Smooth muscle cell of trachea (primary cell): ENCODE measurements around the gene UTP4. TPM values are rescaled to one million over a fixed set of nuclear protein-coding genes. Genes with fewer than 3 reads are reported as not detected.

Experiments
- total RNA-seq: library from RNA; depleted of rRNA; stranded (reverse); fragments of >200 nt; gene quantifications from 2 replicates; pipeline ENCODE4 v1.2.1, GENCODE V29; 2014

Gene UTP4
- 16.5 and 17.6 TPM in 2 replicates for total RNA-seq

GRCh38 chr16:69132424-69133252 lies at the start of gene UTP4, which contains the start of gene CHTF8:
Gene UTP4, plus strand, starts transcription at chr16:69132649. Its CDS starts 811 bp downstream, at chr16:69133460.
Gene CHTF8, minus strand, starts transcription at chr16:69132588. Its CDS starts 11,130 bp downstream, at chr16:69121458.

DNA sequence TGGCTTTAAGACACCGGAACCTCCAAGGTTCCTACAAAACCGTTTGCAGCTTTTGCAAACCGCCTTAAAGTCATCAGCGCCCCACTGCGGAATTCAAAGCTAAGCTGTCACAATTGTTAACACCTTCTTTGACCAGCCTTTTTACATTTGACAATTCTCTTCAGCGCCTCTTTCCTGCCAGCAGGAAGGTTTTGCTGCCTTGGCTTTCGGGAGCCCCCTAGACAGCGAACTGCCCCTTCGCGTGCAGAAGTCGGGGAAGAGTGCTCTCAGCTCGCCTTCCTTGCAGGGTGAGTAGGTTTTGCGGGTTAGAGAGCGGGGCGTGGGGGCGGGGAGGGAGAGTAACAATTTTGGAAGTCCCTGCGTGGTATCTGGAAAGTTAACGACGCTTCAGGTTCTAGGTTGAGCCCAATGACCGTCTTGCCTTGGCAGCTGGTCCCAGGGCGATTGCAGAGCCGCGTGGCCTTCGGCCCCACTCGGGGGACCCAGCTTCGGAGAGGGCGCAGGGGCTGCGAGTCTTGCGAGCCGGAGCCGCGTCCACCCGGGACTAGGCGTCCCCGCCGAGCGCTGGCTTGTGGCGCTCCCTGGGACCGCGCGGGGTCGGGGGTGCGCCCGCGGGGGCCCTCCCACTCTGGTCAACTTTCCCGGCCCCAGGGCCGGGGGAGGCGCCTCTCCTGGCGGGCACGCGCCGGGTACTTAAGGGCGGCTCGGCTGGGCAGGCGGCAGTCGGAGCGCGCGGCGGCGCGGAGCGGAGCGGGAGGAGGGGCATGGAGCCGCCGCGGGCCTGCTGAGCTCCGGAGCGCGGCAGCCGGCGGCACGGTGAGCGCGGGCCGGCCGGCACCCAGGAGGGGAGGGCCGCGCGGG lies 26.7 kb upstream of the UTP4 start, which contains the start of gene HAS3:
TSS of gene HAS3 (plus strand) at position 153 of the 861 bp plus-strand sequence. CDS start 3,743 bp downstream, outside the sequence.

GRCh38 chr16:69186642-69187445 lies 54.4 kb downstream of the UTP4 start, which contains the start of gene SNTB2:
Gene SNTB2, plus strand, starts transcription at chr16:69187164. Its CDS starts 3 bp downstream, at chr16:69187167.

Other genes starting within 250 kb of the UTP4 start
- gene HAS3, start 27.0 kb upstream of the UTP4 start, total RNA-seq, result 0.66 and 1.5 TPM in 2 replicates
- gene CHTF8, start 61 bp upstream of the UTP4 start, total RNA-seq, result 66.7 and 69.1 TPM in 2 replicates
- 69.4 and 127 TPM in 2 replicates for gene SNTB2, start 54.5 kb downstream of the UTP4 start, total RNA-seq
- gene VPS4A, start 178.7 kb downstream of the UTP4 start, total RNA-seq, result 31.6 and 33.3 TPM in 2 replicates
- gene PDF, start 197.9 kb downstream of the UTP4 start, total RNA-seq, result 13.7 and 18.2 TPM in 2 replicates
- gene COG8, start 206.9 kb downstream of the UTP4 start, total RNA-seq, result 43.3 and 73.3 TPM in 2 replicates
- gene NIP7, start 207.1 kb downstream of the UTP4 start, total RNA-seq, result 17.9 and 19.6 TPM in 2 replicates
- gene TMED6, start 219.1 kb downstream of the UTP4 start, total RNA-seq, result 0.29 and 0.66 TPM in 2 replicates